IPS-20b (cell line): Measurements from ENCODE around the gene DNAH8.

Experiments
- H3K27ac ChIP-seq: one replicate; pipeline ENCODE4 v1.5.1; 2013; ENCODE audit warnings: low read length
- H3K27me3 ChIP-seq: 2 replicates; pipeline ENCODE4 v1.6.1; 2013; ENCODE audit warnings: mild to moderate bottlenecking, low read length, inconsistent platforms; ENCODE audit not compliant: insufficient read depth
- H3K36me3 ChIP-seq: 2 replicates; pipeline ENCODE4 v1.6.1; 2013; ENCODE audit warnings: low read depth, mild to moderate bottlenecking, inconsistent platforms, low read length, moderate library complexity; ENCODE audit not compliant: insufficient read depth
- H3K4me1 ChIP-seq: 2 replicates; pipeline ENCODE4 v1.6.1; 2013; ENCODE audit warnings: mild to moderate bottlenecking, control low read depth, inconsistent platforms, low read length, moderate library complexity; ENCODE audit not compliant: insufficient read depth
- H3K4me3 ChIP-seq: 2 replicates; pipeline ENCODE4 v1.5.1; 2013; ENCODE audit warnings: mild to moderate bottlenecking, low read length, inconsistent platforms
- H3K9ac ChIP-seq: 2 replicates; pipeline ENCODE4 v1.6.1; 2013; ENCODE audit warnings: low read depth, mild to moderate bottlenecking, inconsistent platforms, low read length, moderate library complexity
- H3K9me3 ChIP-seq: 2 replicates; pipeline ENCODE4 v1.6.1; 2013; ENCODE audit warnings: mild to moderate bottlenecking, low read depth, low read length, inconsistent platforms; ENCODE audit not compliant: insufficient read depth

DNAH8 gene

GRCh38 chr6:38924791-38925509 lies 209.8 kb downstream of the DNAH8 start:
- Histone ChIP-seq H3K36me3 (no peaks in the 10 kb centered on the region), H3K4me3 (no peak overlapping the region), H3K9ac (no peak overlapping the region), H3K27me3 (no peaks in the 10 kb centered on the region), H3K9me3 (no peaks in the 10 kb centered on the region), H3K4me1 (peaks cover 18% of the 10 kb centered on the region; the same call in 1 of the 2 replicates), H3K27ac (no peak overlapping the region)

- H3K27me3 ChIP-seq, result no peaks in the 10 kb centered on the region
- no peak overlapping the region for H3K4me3 ChIP-seq
- H3K9ac ChIP-seq, result no peak overlapping the region
- no peaks in the 10 kb centered on the region for H3K36me3 ChIP-seq
- no peak overlapping the region for H3K27ac ChIP-seq
- H3K4me1 ChIP-seq, result peaks cover 18% of the 10 kb centered on the region; the same call in 1 of the 2 replicates
- no peaks in the 10 kb centered on the region for H3K9me3 ChIP-seq
These were observed 214.4 kb downstream of the DNAH8 start for GRCh38 chr6:38929560-38929959.

- Histone ChIP-seq H3K27ac (no peak overlapping the region), H3K9me3 (no peaks in the 10 kb centered on the region), H3K27me3 (no peaks in the 10 kb centered on the region), H3K4me3 (no peak overlapping the region), H3K4me1 (no peaks in the 10 kb centered on the region), H3K9ac (no peak overlapping the region), H3K36me3 (no peaks in the 10 kb centered on the region)
These were observed 218.3 kb downstream of the DNAH8 start for GRCh38 chr6:38933426-38933825.

GRCh38 chr6:38935051-38935450 lies 219.9 kb downstream of the DNAH8 start:
- H3K9ac ChIP-seq, result no peak overlapping the region
- H3K27me3 ChIP-seq, result no peaks in the 10 kb centered on the region
- no peaks in the 10 kb centered on the region for H3K9me3 ChIP-seq
- H3K4me1 ChIP-seq, result no peaks in the 10 kb centered on the region
- H3K36me3 ChIP-seq, result no peaks in the 10 kb centered on the region
- H3K27ac ChIP-seq, result no peak overlapping the region
- H3K4me3 ChIP-seq, result no peak overlapping the region

- H3K9ac ChIP-seq, result no peak overlapping the region
- no peaks in the 10 kb centered on the region for H3K36me3 ChIP-seq
- no peaks in the 10 kb centered on the region for H3K27me3 ChIP-seq
- H3K9me3 ChIP-seq, result no peaks in the 10 kb centered on the region
- H3K27ac ChIP-seq, result no peak overlapping the region
- H3K4me1 ChIP-seq, result no peaks in the 10 kb centered on the region
- H3K4me3 ChIP-seq, result no peak overlapping the region
These were observed 222.9 kb downstream of the DNAH8 start for GRCh38 chr6:38937839-38938613.

GRCh38 chr6:38938741-38939140 lies 223.6 kb downstream of the DNAH8 start:
- no peaks in the 10 kb centered on the region for H3K9me3 ChIP-seq
- H3K36me3 ChIP-seq, result no peaks in the 10 kb centered on the region
- no peak overlapping the region for H3K27ac ChIP-seq
- no peaks in the 10 kb centered on the region for H3K4me1 ChIP-seq
- no peak overlapping the region for H3K4me3 ChIP-seq
- H3K9ac ChIP-seq, result no peak overlapping the region
- no peaks in the 10 kb centered on the region for H3K27me3 ChIP-seq

- Histone ChIP-seq H3K4me1 (no peaks in the 10 kb centered on the region), H3K27ac (no peak overlapping the region), H3K36me3 (no peaks in the 10 kb centered on the region), H3K4me3 (no peak overlapping the region), H3K9ac (no peak overlapping the region), H3K9me3 (no peaks in the 10 kb centered on the region), H3K27me3 (no peaks in the 10 kb centered on the region)
These were observed 227.3 kb downstream of the DNAH8 start for GRCh38 chr6:38942442-38942841.

GRCh38 chr6:38942965-38943364 lies 227.9 kb downstream of the DNAH8 start:
- Histone ChIP-seq H3K4me3 (no peak overlapping the region), H3K27me3 (no peaks in the 10 kb centered on the region), H3K36me3 (no peaks in the 10 kb centered on the region), H3K27ac (no peak overlapping the region), H3K9ac (no peak overlapping the region), H3K4me1 (no peaks in the 10 kb centered on the region), H3K9me3 (no peaks in the 10 kb centered on the region)

GRCh38 chr6:38943964-38944363 lies 228.9 kb downstream of the DNAH8 start:
- Histone ChIP-seq H3K9ac (no peak overlapping the region), H3K36me3 (no peaks in the 10 kb centered on the region), H3K4me1 (no peaks in the 10 kb centered on the region), H3K27ac (no peak overlapping the region), H3K27me3 (no peaks in the 10 kb centered on the region), H3K9me3 (no peaks in the 10 kb centered on the region), H3K4me3 (no peak overlapping the region)

GRCh38 chr6:38944655-38945279 lies 229.7 kb downstream of the DNAH8 start:
- Histone ChIP-seq H3K9me3 (no peaks in the 10 kb centered on the region), H3K4me3 (no peak overlapping the region), H3K27me3 (no peaks in the 10 kb centered on the region)

GRCh38 chr6:38955861-38956260 lies 240.8 kb downstream of the DNAH8 start:
- H3K27me3 ChIP-seq, result no peaks in the 10 kb centered on the region
- H3K4me1 ChIP-seq, result no peaks in the 10 kb centered on the region
- H3K36me3 ChIP-seq, result no peaks in the 10 kb centered on the region
- H3K27ac ChIP-seq, result no peak overlapping the region
- no peak overlapping the region for H3K4me3 ChIP-seq
- no peaks in the 10 kb centered on the region for H3K9me3 ChIP-seq
- H3K9ac ChIP-seq, result no peak overlapping the region

More at GRCh38 chr6:38944655-38945279, 229.7 kb downstream of the DNAH8 start:
- Histone ChIP-seq H3K4me1 (no peaks in the 10 kb centered on the region), H3K9ac (no peak overlapping the region), H3K27ac (no peak overlapping the region), H3K36me3 (no peaks in the 10 kb centered on the region)

- Histone ChIP-seq H3K9ac (no peak overlapping the region), H3K27ac (no peak overlapping the region), H3K4me1 (no peaks in the 10 kb centered on the region), H3K27me3 (no peaks in the 10 kb centered on the region), H3K36me3 (no peaks in the 10 kb centered on the region), H3K9me3 (no peaks in the 10 kb centered on the region), H3K4me3 (no peak overlapping the region)
These were observed 242.3 kb downstream of the DNAH8 start for GRCh38 chr6:38957426-38957825.
